ENCODE data around the gene SH3PXD2A. TPM values are rescaled to one million over a fixed set of nuclear protein-coding genes. Genes with fewer than 3 reads are reported as not detected.

Gene SH3PXD2A
- total RNA-seq, 2 donors from 2014 or later: 62.6 to 93.6 TPM

- no peak for DNase-seq (ENCODE audit: low spot score)
- intact Hi-C loops (cut with DNase I): no loop called here
These were observed 286.9 kb downstream of the SH3PXD2A start for GRCh38 chr10:103568505-103568904.

GRCh38 chr10:103566536-103566935 is 288.8 kb downstream of the SH3PXD2A start:
- no peak for DNase-seq (ENCODE audit: low spot score)
- intact Hi-C loops (cut with DNase I): no loop called here

- no peak for DNase-seq (ENCODE audit: low spot score)
- intact Hi-C loops (cut with DNase I): no loop called here
These were observed 290.4 kb downstream of the SH3PXD2A start for GRCh38 chr10:103564776-103565520.

- DNase-seq (ENCODE audit: low spot score): no peak
- intact Hi-C loops (cut with DNase I): no loop called here
These were observed 291.3 kb downstream of the SH3PXD2A start for GRCh38 chr10:103564116-103564501.

DNA sequence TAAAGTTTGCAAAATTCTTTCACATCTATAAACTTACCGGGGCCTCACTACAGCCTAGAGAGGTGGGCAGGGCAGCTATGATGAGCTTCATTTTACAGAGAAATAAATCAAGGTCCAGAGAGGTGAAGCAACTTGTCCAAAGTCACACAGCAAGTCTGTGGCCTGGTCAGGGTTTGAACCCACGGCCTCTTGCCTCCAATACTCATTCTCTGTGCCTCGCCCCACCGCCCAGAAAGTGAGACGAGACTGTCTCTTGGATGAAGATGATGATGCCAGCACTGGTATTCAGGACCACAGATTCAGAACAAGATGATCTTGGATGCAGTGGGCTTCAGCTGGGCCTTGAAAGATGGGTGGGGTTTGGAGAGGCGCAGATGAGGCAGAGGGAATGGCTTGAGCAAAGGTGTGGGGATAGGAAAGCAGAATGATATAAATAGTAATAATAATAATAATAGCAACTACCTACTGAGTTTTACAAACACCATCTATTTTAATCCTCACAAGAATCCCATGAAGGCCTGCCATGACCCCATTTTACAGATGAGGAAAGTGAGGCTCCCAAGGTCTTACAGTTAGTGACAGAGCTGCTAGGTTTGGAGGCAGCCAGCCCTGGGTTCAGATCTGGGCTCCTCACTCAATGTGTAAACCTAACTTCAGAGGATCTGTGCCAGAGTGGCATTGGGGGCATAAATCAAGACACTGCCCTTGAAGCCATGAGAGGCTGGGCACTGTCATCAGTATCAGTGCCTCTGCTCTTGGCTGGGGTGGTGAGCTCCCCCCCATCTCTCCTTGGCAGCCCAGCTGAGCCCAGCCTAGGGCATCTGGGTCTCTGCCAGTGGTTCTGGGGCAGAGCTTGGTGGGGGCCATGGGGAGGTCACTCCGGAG is 291.9 kb downstream of the SH3PXD2A start:
- intact Hi-C loops (cut with DNase I): no loop called here
- DNase-seq (ENCODE audit: low spot score): no peak

DNA sequence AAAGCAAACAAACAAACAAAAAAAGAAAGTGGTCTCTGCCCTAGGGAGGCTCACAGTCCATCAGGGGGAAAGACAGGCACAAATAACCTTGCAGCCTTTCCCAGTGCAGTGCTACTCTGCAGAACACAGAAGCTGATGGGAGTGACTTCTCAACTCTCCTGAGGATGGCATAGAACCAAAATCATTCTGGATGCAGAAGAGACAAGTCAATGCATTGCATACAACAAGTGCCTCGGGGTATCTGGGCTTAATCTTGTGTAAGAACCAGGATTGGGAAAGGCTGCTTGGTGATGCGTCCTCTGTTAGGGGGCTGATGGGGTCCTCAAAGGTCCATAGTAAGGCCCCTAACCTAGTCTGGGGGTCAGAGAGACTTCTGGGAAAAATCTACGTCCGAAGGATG is 293.0 kb downstream of the SH3PXD2A start:
- intact Hi-C loops (cut with DNase I): no loop called here
- no peak for DNase-seq (ENCODE audit: low spot score)

DNA sequence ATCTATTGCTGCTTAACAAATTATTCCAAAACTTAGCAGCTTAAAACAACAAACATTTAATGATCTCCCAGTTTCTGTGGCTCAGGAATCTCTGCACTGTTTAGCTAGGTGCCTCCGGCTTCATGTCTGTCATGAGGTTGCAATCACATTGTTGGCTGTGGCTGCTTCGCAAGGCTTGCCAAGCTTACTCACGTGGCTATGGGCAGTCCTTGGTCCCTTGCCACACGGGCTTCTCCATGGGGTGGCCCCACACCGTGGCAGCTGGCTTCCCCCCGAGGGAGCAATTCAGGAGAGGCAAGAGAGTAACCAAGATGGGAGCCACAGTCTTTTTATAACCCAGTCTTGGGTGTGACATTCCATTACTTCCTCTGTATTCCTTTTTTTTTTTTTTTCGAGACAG is 294.5 kb downstream of the SH3PXD2A start:
- no peak for DNase-seq (ENCODE audit: low spot score)
- intact Hi-C loops (cut with DNase I): no loop called here

GRCh38 chr10:103559776-103560175 is 295.6 kb downstream of the SH3PXD2A start:
- no peak for DNase-seq (ENCODE audit: low spot score)
- intact Hi-C loops (cut with DNase I): no loop called here

GRCh38 chr10:103558911-103559310 is 296.5 kb downstream of the SH3PXD2A start:
- intact Hi-C loops (cut with DNase I): no loop called here
- DNase-seq (ENCODE audit: low spot score): no peak

GRCh38 chr10:103557455-103557854 is 297.9 kb downstream of the SH3PXD2A start:
- DNase-seq (ENCODE audit: low spot score): no peak
- intact Hi-C loops (cut with DNase I): no loop called here

- DNase-seq (ENCODE audit: low spot score): peak; percentile 58
- intact Hi-C loops (cut with DNase I): no loop called here
These were observed 298.9 kb downstream of the SH3PXD2A start for GRCh38 chr10:103556383-103557007.

GRCh38 chr10:103555712-103556111 is 299.7 kb downstream of the SH3PXD2A start:
- DNase-seq (ENCODE audit: low spot score): no peak
- intact Hi-C loops (cut with DNase I): no loop called here

GRCh38 chr10:103555325-103555649 is 300.1 kb downstream of the SH3PXD2A start:
- intact Hi-C loops (cut with DNase I): no loop called here
- no peak for DNase-seq (ENCODE audit: low spot score)

DNA sequence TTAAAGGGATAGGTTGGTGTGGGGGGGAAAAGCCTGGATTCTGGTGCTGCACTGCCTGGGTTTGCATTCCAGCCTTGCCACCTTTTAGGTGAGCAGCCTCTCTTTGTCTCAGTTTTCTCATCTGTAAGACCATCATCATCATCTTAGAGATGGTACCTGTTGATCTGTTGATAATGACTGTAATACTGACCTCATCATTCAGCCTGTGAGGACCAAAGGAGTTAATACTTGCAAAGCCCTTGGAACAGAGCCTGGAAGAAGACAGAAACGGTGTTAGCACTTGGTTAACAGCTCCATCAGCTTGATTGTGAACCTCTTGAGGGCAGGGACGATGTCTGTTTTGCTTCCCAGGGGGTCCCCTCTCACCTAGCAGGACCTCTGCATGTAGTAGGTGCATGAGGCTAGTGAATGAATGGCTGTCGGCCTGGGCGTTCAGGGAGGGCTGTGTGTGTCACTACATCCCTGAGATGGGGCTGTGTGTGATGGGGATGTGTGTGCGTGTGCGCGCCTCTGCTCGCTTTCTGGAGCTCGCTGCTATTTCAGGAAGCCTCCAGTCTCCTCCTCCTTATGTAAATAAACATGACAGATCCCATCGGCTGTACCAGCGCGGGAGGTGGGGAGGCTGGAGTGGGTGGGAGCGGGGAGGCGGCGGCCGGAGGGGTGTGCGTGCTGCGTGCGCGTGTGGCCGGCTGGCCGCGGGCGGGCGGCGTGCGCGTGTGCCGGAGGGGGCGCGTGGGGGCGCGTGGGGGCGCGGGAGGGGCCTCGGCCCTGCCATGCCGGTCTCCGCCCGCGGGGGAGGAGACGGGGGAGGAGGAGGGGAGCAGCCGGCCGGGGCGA is 300.7 kb downstream of the SH3PXD2A start:
- intact Hi-C loops (cut with DNase I): no loop called here
- DNase-seq (ENCODE audit: low spot score): peak; percentile 84

DNA sequence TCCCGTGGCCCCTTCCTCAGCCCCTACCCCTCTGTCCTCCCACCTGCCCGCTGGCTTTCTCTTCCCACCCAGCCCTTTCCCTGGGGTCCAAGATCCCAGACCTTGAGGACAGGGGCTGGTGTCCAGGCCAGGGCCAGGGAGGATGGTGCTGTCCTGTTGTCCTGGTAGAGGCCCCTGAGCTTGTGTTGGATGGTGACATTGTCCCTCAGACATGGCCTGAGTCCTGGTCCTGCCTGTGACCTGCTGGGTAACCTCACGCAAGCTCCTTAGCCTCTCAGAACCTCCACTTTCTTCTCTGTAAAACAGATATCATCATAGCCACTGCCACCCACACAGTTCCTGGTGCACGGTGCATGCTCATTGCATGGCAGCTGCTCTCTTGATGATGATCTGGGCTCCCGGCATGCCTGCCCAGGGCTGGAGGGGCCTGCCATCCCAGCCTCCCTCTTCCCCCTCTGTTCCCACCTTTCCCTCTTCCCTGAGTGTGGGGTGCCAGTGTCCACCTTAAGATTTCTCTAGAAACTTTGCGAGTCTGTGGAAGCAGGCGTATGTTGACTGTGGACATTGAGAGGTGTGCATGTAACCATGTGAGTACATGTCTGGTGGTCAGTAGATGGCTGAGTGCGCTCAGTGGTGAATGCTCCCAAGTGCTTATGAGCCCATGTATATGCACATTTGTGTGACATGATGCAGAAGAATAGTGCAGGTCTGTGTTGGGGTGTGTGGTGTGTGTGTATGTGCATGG is 301.5 kb downstream of the SH3PXD2A start:
- intact Hi-C loops (cut with DNase I): no loop called here
- peak; percentile 50 for DNase-seq (ENCODE audit: low spot score)

- intact Hi-C loops (cut with DNase I): no loop called here
- DNase-seq (ENCODE audit: low spot score): peak; percentile 63
These were observed 302.3 kb downstream of the SH3PXD2A start for GRCh38 chr10:103552856-103553742.

DNA sequence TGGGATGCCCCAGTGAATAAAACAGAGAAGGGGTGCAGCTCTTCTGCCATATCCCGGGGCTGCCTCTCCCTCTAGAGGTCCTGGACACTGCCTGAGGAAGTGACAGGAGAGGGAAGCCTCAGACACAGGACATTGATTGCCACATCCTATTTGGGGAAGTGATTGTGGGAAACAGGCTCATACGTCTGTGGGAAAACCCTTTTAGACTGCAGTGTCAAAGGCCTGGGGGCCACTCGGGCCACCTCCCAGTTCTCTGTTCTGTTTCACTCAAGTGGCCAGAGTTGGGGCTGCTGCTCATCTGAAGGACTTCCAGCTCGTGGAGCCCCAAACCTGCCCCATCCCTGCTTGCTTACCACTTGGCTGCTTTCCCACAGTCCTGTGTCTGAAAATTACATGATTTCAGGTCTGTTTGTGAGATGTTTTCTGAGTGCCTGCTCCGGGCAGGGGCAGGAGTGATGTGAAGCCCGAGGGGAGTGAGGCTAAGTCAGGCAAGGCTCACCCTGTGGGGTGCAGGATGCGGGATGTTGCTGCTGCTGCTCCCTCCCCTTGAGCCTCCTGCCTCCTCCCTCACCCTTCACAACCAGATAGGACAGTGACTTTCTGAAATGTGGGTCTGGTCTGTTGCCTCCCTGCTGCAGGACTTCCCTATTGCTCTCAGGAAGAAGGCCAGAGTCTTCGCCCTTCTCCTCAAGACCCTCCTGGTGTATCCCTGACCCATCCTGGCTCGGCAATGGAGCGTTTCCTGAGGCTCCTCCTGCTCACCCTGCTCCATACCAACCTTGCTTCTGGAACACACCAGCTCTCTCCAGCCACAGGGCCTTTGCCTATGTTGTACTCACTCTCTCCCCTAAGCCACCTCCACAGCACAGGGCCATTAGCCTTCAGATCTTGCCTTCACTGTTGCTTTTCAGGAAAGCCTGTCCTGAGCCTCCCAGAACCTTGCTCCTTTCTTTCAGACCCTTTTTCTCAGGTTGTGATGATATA is 303.5 kb downstream of the SH3PXD2A start:
- DNase-seq (ENCODE audit: low spot score): peak; percentile 76

More for the DNA sequence above, 303.5 kb downstream of the SH3PXD2A start:
- intact Hi-C loops (cut with DNase I): no loop called here
